Gastroesophageal sphincter (tissue), 4 donors: ENCODE results near the gene PLRG1. TPM values are rescaled to one million over a fixed set of nuclear protein-coding genes. Genes with fewer than 3 reads are reported as not detected.

Source experiments
- ATAC-seq: fragments of 150-250 bp; one replicate; pipeline ENCODE4 v1.9.1; 2016; ENCODE audit warnings: mild to moderate bottlenecking, moderate library complexity
- H3K27ac ChIP-seq, 4 donors: fragments of 200-600 bp; sonication (generic) in 3 of 4; 1 replicate in 3 of 4; 2 replicates in 1 of 4; pipeline ENCODE4 v1.5.1; 2016 to 2019
- H3K27me3 ChIP-seq: fragments of 200-600 bp; sonication (generic); one replicate; pipeline ENCODE4 v1.5.1; 2019
- H3K36me3 ChIP-seq, 2 donors: fragments of 200-600 bp; sonication (generic); one replicate each; pipeline ENCODE4 v1.5.1; 2019; ENCODE audit warnings: control low read depth in 1 of 2
- H3K4me1 ChIP-seq, 3 donors: fragments of 200-600 bp; sonication (generic); 1 replicate in 2 of 3; 2 replicates in 1 of 3; pipeline ENCODE4 v1.5.1; 2016 to 2019; ENCODE audit warnings: control low read depth in 2 of 3
- H3K4me3 ChIP-seq, 2 donors: fragments of 200-600 bp; sonication (generic); one replicate each; pipeline ENCODE4 v1.5.1; 2019; ENCODE audit warnings: mild to moderate bottlenecking in 1 of 2, moderate library complexity in 1 of 2
- H3K9me3 ChIP-seq, 3 donors: fragments of 200-600 bp; sonication (generic); one replicate each; pipeline ENCODE4 v1.5.1; 2017 to 2019; ENCODE audit warnings: control low read depth in 2 of 3
- EP300 ChIP-seq: sonication (generic); formaldehyde crosslinking; IDR thresholded peaks from one replicate; pipeline ENCODE4 v1.6.1; 2017; ENCODE audit warnings: antibody characterized with exemption, mild to moderate bottlenecking
- POLR2A ChIP-seq, 2 donors: fragments of 450-650 bp; IDR thresholded peaks; one replicate each; pipeline ENCODE4 v1.6.1; 2017; ENCODE audit warnings: antibody characterized with exemption in 2 of 2, mild to moderate bottlenecking in 2 of 2, moderate library complexity in 1 of 2
- POLR2AphosphoS5 ChIP-seq: sonication (generic); formaldehyde crosslinking; IDR thresholded peaks from one replicate; pipeline ENCODE4 v1.6.1; 2017; ENCODE audit warnings: antibody characterized with exemption
- WGBS, 2 donors: methylation state at CpG; one replicate each; pipeline ENCODE4 v1.1.5; 2018; ENCODE audit warnings: low coverage in 1 of 2; 5-methylcytosine and 5-hydroxymethylcytosine counted together
- total RNA-seq, 4 donors: library from RNA; depleted of rRNA; stranded (reverse); fragments of >200 nt; gene quantifications; one replicate each; pipeline ENCODE4 v1.1.0, GENCODE V29; 2016
- TF ChIP-seq, protein P1 (sequence below), 4 experiments: fragments of 200-600 bp in 2 of 4; fragments of 450-650 bp in 2 of 4; sonication (generic) in 1 of 4; IDR thresholded peaks; one replicate each; pipeline ENCODE4 v1.5.1; 2017 to 2019; ENCODE audit warnings: antibody characterized with exemption in 4 of 4, mild to moderate bottlenecking in 2 of 4, moderate library complexity in 2 of 4

PLRG1 gene
- total RNA-seq, 4 donors from 2014 or later = 41.4 to 54.0 (median 45.7) TPM

DNA sequence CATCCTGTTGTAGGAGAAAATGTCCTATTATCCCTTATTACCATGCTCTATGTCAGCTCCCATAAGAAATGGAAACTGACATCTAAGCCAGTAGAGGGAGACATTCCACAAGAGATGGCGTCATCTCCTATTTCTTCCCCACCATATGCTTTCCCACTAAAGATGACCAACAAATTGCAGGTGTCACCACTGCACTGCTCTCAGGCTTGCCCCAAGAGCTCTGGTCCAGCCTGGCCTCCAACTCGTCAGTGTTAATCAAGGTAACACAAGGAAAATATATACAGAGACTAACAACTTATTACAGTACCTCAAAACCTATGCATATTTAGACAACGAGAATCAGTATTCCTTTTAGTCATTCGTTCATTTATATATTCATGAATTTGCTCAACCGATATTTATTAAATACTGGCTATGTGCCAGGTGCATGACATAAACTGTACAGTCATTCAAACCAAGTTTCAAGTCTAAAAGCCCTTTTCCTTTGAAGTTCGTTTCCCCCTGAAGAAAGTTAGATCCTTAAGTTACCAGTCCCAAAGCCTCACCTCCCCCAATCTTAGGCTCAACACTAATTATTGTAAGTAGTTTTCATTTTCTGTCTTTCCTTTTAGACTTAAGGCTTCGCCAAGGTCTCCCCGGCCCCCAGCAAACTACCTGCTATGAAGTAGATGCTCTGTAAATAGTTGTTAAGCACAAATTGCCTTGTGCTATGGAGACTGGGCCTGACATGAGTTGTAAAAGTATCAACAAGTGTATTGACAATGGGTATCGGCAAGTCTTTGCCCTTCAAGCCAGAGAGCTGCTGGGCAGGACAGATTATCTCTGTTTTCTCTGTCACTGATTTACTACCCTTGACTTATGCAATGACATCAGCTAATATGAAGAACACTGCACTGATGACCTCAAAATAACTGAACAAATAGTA is 9.6 kb upstream of the PLRG1 start:
- Histone ChIP-seq H3K4me3 (no peak overlapping the region), H3K4me1 (no peaks in the 10 kb centered on the region), H3K36me3 (no peaks in the 10 kb centered on the region), H3K27me3 (no peaks in the 10 kb centered on the region), H3K9me3 (no peaks in the 10 kb centered on the region), H3K27ac (no peak overlapping the region)
- TF ChIP-seq, protein P1, sequence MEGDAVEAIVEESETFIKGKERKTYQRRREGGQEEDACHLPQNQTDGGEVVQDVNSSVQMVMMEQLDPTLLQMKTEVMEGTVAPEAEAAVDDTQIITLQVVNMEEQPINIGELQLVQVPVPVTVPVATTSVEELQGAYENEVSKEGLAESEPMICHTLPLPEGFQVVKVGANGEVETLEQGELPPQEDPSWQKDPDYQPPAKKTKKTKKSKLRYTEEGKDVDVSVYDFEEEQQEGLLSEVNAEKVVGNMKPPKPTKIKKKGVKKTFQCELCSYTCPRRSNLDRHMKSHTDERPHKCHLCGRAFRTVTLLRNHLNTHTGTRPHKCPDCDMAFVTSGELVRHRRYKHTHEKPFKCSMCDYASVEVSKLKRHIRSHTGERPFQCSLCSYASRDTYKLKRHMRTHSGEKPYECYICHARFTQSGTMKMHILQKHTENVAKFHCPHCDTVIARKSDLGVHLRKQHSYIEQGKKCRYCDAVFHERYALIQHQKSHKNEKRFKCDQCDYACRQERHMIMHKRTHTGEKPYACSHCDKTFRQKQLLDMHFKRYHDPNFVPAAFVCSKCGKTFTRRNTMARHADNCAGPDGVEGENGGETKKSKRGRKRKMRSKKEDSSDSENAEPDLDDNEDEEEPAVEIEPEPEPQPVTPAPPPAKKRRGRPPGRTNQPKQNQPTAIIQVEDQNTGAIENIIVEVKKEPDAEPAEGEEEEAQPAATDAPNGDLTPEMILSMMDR (IDR thresholded peaks at IDR 0.05) = peak in 1 of 4 experiments; percentile 36
- no peak for TF ChIP-seq POLR2A (IDR thresholded peaks at IDR 0.05)
- no peak for ATAC-seq
- WGBS, 2 donors = 56 to 68% methylated on average over 6 to 9 of the region's 9 CpGs

DNA sequence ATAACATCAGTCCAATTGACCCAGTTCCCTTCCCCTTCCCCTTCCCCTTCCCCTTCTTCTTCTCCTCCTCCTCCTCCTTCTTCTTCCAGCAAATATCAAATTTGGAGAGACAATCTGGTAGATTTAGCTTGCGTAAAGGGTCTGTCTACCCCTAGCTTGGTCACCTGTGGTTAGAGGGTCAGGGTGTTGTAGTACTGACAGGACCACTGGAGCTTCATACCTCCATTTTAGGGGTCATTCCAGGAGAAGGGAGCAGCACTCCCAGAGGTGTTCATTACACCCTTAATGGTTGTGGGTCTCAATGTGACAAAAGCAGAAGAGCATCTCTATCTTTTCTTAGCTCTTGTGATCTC is 8.9 kb upstream of the PLRG1 start:
- H3K4me1 ChIP-seq = no peaks in the 10 kb centered on the region
- TF ChIP-seq POLR2AphosphoS5 (no peak), EP300 (no peak), POLR2A (IDR thresholded peaks at IDR 0.05) (no peak)
- TF ChIP-seq, protein P1 (IDR thresholded peaks at IDR 0.05) = no peak
- H3K9me3 ChIP-seq = no peaks in the 10 kb centered on the region
- no peak overlapping the region for H3K27ac ChIP-seq
- WGBS, 2 donors = 60% methylated on average over 1 of the region's 1 CpG; no CpG with 5 or more reads in 1 of the 2 donors
- no peaks in the 10 kb centered on the region for H3K27me3 ChIP-seq
- no peak for ATAC-seq
- no peaks in the 10 kb centered on the region for H3K36me3 ChIP-seq
- no peak overlapping the region for H3K4me3 ChIP-seq

DNA sequence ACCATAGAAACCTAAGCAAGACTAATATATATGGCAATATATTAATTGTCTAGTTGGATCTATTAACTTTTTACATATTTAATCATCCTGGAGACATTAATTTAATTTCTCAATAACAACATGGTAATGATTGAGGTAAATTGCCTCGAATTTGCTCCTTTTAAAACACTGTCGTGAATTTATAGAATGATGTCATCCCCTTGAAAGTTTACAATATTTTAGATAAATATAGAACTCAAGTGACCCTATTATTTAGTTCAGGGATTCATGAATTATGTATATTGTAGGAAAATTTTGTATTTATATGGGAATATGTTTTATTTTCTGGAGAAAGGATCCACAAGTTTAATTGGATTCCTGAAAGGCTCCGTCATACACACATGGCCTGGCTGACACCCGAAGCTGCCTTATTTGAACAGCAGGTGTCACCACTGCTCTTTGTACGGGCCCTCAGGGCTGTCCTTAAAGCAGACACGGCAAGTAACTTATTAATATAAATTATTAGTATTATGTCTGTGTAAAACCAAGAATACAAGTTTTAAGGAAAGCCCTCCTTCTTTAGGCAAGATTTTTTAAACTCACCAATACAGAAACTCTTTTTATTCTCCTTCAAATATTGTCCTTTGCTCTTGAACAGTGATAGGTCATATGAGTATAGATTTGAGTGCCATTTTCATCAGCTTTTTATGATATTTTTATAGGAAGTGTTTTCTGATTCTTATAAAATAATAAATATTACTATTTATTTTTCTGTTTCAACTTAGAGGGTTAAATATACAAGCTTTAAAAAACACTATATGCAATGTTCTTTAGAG is 1.9 kb upstream of the PLRG1 start:
- 9 to 16% methylated on average over 6 of the region's 6 CpGs for WGBS, 2 donors

DNA sequence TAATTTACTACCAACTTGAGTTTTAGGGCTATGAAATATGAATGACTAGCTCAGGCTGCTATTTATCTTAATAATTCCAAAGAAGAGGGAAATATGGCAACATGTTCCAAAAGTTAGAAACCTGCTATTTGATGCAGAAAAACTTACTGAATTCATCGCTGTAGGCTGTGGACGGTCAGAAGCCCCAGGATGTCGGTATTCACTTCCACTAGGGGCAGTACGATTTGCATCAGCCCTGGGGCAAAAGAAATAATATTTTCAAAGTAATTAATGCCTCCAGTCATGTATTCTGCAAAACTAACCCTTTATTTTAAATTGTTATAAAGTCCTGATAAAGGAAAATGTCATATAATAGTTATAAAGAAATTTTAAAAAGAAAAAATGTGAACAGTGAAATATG is 4.5 kb downstream of the PLRG1 start:
- Histone ChIP-seq H3K4me1 (peaks cover 12 to 26% (median 13%) of the 10 kb centered on the region in 3 donors), H3K36me3 (peaks cover 14 to 70% of the 10 kb centered on the region in 2 donors), H3K4me3 (no peak overlapping the region), H3K27ac (no peak overlapping the region), H3K27me3 (no peaks in the 10 kb centered on the region), H3K9me3 (no peaks in the 10 kb centered on the region)
- WGBS, 2 donors = 79 to 85% methylated on average over 4 of the region's 4 CpGs
- TF ChIP-seq, protein P1 (IDR thresholded peaks at IDR 0.05) = no peak
- TF ChIP-seq POLR2A (IDR thresholded peaks at IDR 0.05) (no peak), POLR2AphosphoS5 (no peak), EP300 (no peak)
- ATAC-seq = no peak

More for the DNA sequence above, 1.9 kb upstream of the PLRG1 start:
- Histone ChIP-seq H3K36me3 (peaks cover 0 to 6% of the 10 kb centered on the region in 2 donors), H3K27ac (peak overlapping the region in 1 of 4 donors; percentile 51), H3K4me1 (peaks cover 12 to 41% (median 13%) of the 10 kb centered on the region in 3 donors), H3K9me3 (no peaks in the 10 kb centered on the region), H3K4me3 (no peak overlapping the region), H3K27me3 (no peaks in the 10 kb centered on the region)
- TF ChIP-seq, protein P1 (IDR thresholded peaks at IDR 0.05) = peak; percentile 69 to 84 (median 70)
- no peak for TF ChIP-seq EP300
- TF ChIP-seq POLR2AphosphoS5 = peak; percentile 38
- no peak for TF ChIP-seq POLR2A (IDR thresholded peaks at IDR 0.05)
- ATAC-seq = peak; percentile 72
